HuH-7.5 (cell line): ENCODE data around the gene TLE5.
"Not testable (repeated sequence)": the region's sequence is repeated elsewhere in the genome, so short reads cannot be mapped to it uniquely, and the experiment has no call there.

Experiments
- DNase-seq: peaks from one replicate; pipeline ENCODE4 v3.0.0; 2011; ENCODE audit warnings: low spot score

TLE5 gene

DNA sequence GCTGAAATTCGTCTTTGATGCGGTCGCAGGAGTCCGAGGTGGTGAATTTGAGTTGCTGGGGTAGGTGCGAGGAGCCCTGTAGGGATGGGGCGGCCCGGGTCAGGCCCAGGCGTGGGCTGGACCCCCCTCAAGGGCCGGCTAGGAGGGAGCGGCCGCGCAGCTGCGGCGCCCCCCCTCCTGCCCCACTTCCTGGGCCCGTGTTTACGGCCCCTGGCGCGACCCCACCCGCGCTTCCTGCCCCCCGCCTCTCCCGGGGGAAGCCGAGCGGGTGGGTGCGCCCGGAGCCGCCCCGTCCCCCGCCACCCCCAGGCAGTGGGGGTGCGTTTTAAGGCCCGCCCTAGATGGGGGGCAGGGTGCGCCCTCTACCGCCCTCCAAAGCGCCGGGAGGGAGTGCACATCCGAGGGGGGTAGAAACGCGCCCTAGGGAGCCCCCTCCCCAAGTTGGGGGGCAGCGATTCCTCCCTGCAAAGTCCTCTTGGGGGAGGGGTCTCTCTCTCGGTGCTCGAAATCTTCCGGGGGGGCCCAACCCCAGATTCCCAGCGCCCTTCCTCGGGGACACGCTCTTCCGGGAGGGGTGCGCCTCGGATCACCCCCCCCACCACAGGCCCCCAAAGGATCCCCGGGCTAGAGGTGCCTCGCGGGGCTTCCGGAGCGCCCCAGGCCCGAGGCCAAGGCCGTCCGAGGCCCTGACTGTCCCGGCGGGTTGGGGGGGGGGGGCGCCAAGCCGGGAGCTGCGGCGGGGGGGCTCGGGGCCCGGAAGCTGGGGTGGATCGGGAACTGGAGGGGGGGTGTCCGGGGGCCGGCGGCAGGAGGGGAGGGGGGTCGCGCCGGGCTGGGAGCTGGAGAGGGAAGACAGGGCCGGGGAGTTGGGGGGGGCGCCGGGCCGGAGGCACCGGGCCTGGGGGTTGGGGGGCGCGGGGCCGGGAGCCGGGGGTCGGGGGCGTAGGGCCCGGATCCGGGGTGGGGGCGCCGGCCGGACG, 823 bp downstream of the TLE5 start:
- no peak for DNase-seq

DNA sequence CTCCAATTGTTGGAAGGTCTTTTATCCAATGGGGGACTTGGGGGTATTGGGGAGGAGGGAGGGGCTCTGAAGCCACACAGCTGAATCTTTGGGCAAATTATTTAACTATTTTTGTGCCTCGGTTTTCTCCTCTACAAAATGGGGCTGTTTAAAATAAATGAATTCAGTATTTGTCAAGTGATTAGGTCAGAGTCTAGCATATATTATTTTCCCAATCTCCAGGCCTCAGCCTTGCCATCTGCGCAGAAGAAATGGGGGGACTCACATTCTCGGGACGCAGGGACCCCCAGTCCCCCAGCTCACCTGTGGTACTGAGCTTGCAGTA, 1.5 kb downstream of the TLE5 start:
- no peak for DNase-seq

DNA sequence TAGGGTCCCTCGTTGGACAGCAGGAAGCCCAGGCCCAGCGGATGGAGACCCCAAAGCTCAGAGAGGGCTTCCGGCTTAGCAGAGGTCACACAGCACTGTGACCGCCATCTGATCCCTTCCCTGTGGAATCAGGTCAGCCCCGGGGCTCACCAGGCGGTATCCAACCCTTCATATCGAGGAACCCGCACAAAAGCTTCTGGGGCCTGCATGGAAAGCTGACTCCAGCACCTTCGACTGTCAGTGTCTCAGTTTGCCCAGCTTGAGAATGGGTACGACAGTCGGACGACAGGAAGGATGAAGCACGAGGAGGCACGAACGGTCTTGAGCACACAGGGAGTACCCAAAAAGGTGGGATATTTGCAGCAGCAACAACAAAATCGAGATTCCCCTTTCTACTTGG, 2.6 kb downstream of the TLE5 start:
- no peak for DNase-seq

DNA sequence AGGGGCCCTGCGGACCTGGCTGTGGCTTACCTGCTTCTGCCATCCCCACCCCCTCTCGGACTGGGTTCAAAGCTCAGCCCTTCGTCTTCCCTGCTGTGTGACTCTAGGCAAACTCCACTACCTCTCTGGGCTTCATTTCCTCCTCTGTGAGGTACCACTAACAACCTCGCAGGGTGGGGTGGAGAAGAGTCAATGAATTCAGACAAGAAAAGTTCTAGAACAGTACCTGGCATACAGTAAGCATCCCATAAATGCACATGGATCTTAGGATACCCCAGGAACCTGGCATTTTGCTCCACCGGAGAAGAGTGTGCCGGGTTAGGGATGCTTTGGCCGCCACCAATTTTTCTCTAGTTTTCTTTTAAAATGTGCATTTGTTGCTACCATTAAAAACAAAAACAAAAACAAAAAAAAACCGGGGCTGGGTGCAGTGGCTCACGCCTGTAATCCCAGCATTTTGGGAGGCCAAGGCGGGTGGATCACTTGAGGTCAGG, 3.4 kb downstream of the TLE5 start:
- DNase-seq = no peak

DNA sequence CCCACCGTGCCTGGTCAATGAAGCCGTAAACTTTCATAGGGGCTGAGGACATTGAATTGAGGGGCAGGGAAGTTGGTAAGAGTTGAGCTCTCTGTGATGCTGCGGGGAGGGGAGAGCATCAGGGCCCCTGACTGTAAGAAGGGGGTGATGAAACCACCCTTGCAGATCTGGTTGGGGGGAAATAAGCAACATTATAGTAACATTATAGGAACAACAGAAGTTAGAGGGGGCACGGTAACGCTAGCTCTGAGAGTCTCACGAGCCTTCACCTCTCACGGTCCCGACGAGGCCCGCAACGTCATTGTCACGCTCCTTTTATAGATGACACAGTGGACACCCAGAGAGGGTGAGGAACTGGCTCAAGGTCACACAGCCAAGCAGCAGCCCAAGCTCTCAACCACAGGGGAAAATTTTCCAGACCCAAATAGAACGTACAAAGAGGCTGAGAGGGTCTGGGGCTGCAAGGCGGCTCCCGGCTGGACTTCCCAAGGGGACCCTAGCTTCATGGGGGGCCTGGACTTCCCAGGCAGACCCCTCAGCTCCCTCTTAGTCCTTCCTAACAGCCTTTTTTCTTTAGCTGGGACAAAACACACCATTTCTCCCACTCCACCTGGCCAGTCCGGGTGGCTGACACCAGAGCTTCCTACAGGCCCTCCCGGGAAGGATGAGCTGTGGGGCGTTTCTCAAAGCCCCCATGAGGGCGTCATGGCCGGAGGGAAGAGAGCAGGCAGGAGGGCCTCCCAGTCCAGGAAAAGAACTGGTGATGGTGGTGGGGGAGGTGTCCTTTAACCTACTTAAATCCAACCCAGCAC, 4.1 kb downstream of the TLE5 start:
- DNase-seq = no peak

DNA sequence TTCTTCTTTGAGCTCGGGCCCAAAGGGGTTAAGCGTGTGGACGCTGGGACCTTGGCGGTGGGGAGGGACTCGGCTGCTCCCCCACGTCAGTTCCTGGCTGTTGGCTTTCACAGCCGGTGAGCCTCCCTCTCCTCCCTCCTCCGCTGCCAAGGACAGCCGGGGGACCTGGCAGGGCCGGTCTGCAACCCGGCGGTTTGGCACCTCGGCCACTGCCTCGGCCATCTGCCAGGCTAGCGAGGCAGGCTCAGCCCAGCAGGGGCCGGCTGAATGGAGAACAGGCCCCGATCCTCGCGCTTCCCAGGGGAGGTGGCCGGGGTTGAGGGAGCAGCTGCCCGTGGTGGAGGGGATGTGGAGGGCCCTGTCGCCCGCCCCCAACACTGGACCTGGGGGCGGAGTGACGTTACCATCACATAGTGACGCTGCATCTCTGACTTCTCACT, 5.0 kb downstream of the TLE5 start:
- no peak for DNase-seq

DNA sequence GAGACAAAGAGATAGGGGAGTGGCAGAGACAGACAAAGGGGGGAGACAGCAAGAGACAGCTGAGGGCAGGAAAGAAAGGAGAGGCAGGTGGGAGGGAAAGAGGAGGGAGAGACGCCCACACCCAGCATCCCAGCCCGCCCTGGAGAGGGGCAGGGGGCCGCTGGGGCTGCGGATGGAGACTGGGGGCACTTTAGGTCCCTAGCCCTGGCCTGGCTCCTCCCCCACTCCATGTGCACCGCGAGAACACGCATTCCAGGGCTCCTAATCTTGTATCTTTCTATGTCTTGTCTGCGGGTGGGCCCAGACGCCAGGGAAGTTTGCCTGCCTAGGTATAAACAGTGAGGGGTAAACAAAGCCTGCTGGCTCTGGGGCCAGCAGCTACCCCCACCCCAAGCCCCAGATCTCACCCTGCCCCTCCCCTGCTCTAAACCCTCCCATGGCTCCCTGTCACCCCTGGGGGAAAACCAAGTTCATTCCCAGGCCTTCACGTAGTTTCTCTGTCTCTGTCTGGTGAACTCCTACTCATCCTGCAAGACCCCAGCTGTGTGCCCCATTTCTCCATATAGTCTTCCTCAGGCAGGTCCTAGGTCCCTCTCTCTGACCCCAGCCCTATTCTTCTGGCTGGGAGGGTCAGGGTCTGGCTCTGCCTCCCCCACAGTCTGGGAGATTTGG, 5.7 kb downstream of the TLE5 start:
- DNase-seq = no peak

DNA sequence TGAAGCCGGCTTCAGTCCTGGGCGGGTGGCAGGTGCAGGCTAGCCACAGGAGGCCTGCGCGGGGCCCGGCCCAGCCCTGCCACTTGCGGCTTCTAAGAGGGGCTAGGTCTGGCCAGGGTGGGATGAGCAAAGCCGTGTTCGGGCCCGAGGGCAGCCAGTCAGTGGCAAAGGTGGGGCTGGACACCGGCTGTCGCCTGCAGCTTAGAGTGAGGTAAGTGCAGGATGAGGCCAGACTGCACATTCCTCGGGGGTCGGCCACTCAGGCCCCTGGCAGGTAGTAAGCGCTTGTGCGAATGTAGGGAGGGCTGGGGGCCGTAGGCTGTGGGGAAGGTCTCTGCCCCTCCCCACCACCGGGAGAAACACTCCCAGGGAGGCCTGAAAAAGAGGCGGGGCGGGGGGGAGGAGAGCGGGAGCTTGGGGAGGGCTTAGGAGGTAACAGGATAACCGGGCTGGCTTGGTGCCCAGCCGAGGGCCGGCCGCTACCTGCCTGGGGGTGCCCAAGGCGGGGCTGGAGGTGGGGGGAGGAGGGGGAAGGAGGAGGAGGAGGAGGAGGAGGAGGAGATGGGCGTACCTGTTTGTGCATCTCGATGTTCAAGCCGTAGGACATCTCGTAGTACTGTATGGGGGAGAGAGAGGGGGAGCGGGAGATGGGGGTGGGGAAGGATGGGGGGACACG, 6.4 kb downstream of the TLE5 start:
- no peak for DNase-seq

DNA sequence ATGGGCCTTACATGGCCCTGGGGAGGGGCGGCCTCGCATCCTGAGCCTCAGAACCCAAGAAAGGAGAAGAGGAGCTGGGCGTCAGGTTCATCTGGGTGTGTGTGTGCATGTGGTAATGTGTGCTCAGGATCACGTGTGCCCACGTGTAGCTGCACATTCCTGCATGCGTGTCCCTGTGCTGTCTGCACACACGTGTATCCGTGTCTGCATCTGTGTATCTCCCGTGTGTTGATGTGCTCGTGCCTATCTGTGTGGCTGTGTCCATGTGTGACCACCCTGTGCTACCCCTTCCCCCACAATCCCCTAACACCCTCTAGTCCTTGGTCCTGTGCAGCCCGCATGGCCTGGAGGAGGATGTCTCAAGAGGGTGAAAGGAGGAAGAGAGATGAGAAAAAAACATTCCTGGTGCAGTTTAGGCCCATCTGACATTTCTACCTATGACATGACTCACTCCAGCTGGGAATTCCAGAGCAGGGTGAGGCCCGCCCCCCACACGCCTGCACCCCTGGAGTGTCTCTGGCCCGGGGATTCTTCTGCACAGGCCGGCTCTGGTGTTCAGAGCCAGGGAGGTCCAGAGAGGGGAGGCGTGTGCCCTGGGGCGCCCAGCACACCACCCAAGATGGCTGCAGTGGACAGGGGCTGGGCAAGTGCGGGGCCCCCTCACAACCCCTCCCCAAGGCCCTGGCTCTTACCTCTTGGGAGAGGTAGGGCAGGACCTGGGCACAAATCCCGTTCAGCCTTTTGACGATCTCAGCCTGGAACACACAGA, 7.1 kb downstream of the TLE5 start:
- DNase-seq = no peak

DNA sequence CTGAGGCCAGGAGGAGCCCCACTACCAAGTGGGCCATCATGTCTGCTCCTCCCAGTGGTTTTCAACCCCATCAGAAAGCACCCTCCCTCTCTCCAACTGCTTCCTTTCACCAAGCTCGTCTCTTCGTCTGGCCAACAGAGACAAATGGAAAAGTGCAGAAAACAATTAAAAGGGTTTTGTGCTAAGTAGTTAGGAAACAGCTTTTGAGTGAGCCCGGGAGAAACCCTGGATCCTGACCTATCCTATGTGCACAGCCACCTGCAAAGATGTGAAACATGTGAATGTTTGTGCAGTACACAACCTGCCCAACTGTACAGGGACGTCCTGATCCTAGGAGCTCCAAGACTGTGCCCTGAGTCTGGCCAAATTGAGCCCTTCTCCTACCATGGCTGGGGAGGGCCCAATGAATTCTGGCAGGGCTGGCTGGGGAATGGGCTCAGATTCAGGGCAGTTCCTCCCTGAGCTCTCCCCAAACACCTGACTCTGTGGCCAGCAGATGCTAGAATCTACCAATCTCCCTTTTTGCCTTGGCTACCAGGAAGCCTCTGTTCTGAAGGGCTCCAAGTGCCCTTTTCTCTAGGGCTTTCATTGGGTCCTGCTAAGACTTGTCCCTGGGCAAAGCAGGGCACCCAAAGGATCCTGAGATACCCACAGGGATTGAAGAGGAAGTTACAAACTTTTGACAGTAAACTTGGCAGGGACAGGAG, 7.9 kb downstream of the TLE5 start:
- DNase-seq = no peak

DNA sequence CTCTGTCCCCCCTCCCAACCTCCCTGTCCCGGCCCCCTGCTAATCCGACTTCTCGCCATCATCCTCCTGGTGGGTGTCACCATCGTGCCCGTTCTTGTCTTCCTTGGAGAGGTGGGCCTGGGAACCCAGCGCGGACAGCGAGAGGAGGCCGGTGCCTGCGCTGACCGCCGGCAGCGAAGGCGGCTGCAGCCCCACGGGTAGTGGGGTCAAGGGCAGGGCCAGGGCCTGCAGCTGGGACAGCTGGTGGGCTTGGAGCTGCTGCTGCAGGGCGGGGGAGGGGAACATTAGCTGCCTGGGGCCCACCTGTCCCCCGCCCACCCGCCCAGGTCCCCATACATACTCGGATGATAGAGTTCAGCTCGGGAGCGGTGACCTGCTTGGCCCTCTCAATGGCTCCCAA, 8.5 kb downstream of the TLE5 start:
- no peak for DNase-seq

DNA sequence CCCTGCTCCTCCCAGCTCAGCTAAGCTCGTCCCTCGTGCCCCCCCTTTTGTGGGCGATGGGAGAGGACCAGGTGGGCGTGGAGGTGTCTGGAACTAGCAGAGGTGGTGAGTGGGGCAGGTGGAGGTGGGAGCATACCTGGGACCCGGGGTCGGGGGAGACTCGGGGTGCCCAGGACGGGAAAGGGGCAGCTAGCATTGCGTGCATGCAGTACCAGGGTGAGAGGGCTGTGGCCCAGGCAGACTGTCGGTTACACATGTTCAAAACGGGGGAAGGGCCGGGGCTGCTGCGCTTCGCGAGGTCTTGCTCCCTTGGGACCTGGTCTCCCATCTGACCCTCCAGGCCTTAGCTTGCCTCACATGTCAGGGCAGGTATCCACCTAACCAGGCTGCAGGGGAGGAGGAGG, 9.1 kb downstream of the TLE5 start:
- no peak for DNase-seq

DNA sequence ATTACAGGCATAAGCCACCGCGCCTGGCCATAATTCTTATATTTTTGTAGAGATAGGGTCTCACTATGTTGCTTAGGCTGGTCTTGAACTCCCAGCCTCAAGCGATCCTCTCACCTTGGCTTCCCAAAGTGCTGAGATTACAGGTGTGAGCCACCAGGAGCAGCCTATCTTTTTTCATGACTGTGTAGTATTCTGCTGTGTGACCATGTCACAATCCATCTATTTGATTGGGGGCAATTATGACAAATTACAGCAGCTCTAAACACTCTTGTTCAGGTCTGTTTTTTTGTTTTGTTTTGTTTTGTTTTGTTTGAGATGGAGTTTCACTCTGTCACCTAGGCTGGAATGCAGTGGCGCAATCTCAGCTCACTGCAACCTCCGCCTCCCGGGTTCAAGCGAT, 12.3 kb downstream of the TLE5 start:
- not testable (repeated sequence) for DNase-seq

DNA sequence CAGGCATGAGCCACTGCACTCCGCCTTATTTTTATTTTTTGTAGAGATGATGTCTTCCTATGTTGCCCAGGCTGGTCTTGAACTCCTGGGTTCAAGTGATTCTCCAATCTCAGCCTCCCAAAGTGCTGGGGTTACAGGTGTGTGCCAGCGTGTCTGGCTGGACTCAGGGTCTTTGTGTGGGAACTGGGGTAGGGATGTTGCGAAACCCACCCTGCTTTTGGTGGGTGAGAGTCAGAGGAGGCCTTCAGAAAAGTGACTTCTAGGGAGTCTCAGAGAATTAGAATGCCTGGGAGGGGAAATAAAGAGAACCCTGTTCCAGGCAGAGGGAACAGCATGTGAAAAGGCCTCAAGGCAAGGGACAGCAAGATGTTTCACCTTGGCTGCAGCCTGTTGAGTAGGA, 13.2 kb downstream of the TLE5 start:
- DNase-seq = no peak

DNA sequence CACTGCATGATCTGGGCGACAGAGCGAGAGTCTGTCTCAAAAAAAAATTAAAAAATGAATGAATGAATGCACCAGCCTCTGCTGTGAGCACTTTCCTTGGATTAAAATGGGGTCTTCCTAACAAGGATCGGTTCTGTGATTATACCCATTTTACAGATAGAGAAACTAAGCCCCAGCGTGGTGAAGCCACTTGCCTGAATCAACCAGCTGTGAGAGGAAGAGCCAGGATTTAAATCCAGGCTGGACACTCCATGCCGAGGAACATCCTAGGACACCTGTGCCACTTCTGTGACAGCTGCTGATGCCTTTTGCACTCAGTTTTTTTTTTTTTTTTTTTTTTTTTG, 14.1 kb downstream of the TLE5 start:
- DNase-seq = no peak

DNA sequence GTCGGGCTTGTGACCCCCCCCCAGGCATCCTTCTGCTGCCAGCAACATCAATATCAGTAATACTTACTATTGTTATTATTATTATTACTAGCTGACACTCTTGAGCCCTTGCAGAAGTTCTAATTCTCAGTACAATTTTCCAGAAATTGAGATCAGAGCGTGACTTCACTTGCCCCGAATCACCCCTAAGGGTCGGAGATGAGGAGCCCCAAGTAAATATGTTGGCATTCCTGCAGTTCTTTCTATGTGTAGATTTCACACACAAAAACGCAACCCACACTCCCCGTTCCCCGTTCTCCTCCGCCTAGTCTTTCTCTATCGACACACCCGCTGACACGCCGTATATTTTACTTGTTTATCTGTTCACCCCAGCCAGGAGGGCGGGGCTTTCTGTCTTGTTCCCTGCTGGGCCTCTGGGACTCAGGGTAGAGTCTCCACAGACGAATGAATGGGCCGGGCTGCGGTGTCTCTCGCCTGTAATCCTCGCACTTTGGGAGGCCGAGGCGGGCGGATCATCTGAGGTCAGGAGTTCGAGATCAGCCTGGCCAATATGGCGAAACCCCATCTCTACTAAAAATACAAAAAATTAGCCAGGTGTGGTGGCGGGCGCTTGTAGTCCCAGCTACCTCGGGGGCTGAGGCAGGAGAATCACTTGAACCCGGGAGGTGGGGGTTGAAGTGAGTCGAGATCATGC, 14.7 kb downstream of the TLE5 start:
- DNase-seq = peak; percentile 95

DNA sequence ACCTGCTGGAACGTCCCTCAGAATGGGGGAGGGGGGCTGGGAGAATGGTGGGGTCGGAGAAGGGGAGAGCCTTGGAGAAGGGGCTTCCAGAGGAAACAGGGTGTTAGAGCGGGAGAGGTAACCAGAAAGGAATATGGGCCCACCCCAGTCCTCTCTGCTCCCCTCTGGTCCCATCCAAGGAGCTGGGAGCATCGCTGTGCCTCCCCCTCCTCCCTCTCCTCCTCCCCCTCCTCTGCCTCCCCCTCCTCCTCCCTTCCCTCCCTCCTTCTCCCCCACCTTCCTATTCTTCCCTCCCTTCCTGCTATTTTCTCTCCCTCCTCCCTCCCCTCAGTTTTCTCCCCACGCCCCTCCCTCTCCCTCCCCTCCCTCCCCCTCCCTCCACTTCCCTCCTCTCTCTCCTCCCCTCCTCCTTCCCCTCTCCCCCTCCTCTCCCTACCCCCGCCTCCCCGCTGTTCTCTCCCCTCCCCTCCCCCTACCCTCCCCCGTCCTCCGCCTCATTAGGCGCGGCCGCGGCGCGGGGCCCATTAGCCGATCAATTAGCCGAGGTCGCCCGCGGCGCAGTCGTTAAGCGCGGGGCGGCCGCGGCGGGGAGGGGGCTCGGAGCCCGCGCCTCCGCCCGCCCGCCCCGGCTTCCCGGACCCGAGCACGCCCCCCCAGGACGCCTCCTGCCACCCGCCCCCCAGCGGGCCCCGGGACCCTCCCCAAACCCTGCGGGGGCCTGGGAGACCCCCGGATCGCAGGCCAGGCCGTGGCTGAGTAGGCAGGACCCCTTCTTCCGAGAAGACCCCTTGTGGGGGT, 15.4 kb downstream of the TLE5 start:
- no peak for DNase-seq

DNA sequence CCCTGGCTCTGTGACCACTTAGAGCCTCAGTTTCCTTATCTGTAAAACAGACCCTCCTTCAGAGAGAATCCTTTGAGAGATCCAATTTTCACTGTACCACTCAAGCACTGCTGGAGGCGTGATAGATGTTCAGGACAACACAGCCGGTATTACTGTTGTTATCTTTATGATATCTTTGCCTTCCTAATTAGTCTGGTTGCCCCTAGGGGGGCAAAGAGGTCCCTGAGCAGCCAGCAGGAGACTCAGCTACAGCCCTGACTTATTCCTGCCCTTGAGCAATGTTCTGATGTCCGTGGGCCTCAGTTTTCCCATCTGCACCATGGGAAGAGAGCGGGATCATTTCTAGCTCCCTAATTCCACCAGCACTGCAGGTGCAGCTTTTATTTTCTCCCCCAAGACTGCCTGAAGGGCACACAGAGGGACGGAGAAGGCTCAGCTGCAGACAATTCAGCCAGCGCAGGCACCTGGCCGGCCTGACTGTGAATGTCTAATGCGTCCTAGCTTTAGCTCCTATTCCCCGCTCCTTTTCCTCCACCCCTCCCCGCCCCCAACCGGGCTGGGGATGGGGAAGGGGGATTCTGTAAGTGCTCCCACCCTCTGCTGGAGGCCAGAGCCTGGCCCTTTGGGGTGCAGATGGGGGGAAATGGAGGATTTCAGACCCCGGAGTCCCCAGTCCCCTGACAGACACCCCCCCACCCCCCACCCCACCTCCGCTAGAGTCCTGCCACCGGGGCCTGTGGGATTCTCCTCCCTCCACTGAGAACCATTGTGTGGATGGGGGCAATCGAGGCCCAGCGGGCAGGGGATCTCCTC, 16.2 kb downstream of the TLE5 start:
- DNase-seq = no peak
